Urinary bladder (tissue), 4 donors: ENCODE measurements around the gene STRBP. TPM values are rescaled to one million over a fixed set of nuclear protein-coding genes. Genes with fewer than 3 reads are reported as not detected.

Experiments
- DNase-seq: peaks from one replicate; pipeline ENCODE4 v3.0.0-alpha.2; 2015; ENCODE audit errors: extremely low spot score
- H3K27ac ChIP-seq: one replicate; pipeline ENCODE4 v1.5.1; 2013; ENCODE audit warnings: low read depth, mild to moderate bottlenecking, moderate library complexity
- H3K36me3 ChIP-seq: one replicate; pipeline ENCODE4 v1.6.1; 2013; ENCODE audit warnings: mild to moderate bottlenecking, moderate library complexity; ENCODE audit not compliant: insufficient read depth
- H3K4me1 ChIP-seq: one replicate; pipeline ENCODE4 v1.6.1; 2013; ENCODE audit warnings: mild to moderate bottlenecking, moderate library complexity; ENCODE audit not compliant: insufficient read depth
- H3K4me3 ChIP-seq: one replicate; pipeline ENCODE4 v1.5.1; 2013; ENCODE audit warnings: low read depth, low read length
- WGBS: extraction: QIAGEN DNeasy Blood & Tissue Kit; methylation state at CpG from one replicate; pipeline ENCODE4 v1.1.7; 2013; 5-methylcytosine and 5-hydroxymethylcytosine counted together
- polyA plus RNA-seq: library from polyadenylated mRNA; stranded (reverse); fragments of 200-250 nt; gene quantifications from one replicate; pipeline ENCODE4 v1.2.3, GENCODE V29; 2013
- total RNA-seq: library from RNA; depleted of rRNA; stranded (reverse); fragments of >200 nt; gene quantifications from one replicate; pipeline ENCODE4 v1.2.3, GENCODE V29; 2014
- donor health status: healthy with polysubstance abuse.
- donor health status: healthy.

The STRBP gene
- total and polyA plus RNA-seq, 2 donors = 6.8 to 17.1 TPM

GRCh38 chr9:123099042-123099441, 169.3 kb downstream of the STRBP start:
- 90% methylated on average over 6 of the region's 6 CpGs for WGBS
- peaks cover 2% of the 10 kb centered on the region for H3K36me3 ChIP-seq
- no peak overlapping the region for H3K4me3 ChIP-seq
- DNase-seq = no peak
- H3K27ac ChIP-seq = no peak overlapping the region
- H3K4me1 ChIP-seq = no peaks in the 10 kb centered on the region

- Histone ChIP-seq H3K27ac (no peak overlapping the region), H3K36me3 (peaks cover 2% of the 10 kb centered on the region), H3K4me1 (no peaks in the 10 kb centered on the region), H3K4me3 (no peak overlapping the region)
- WGBS = 72% methylated on average over 4 of the region's 4 CpGs
- DNase-seq = no peak
Observed at GRCh38 chr9:123098096-123098459, 170.3 kb downstream of the STRBP start.

GRCh38 chr9:123097430-123098095, 170.8 kb downstream of the STRBP start:
- H3K4me3 ChIP-seq = no peak overlapping the region
- H3K36me3 ChIP-seq = peaks cover 2% of the 10 kb centered on the region
- no peak for DNase-seq
- 94% methylated on average over 3 of the region's 3 CpGs for WGBS
- H3K4me1 ChIP-seq = no peaks in the 10 kb centered on the region
- H3K27ac ChIP-seq = no peak overlapping the region

- 71% methylated on average over 3 of the region's 3 CpGs for WGBS
- H3K4me1 ChIP-seq = no peaks in the 10 kb centered on the region
- peaks cover 2% of the 10 kb centered on the region for H3K36me3 ChIP-seq
- no peak overlapping the region for H3K27ac ChIP-seq
- no peak for DNase-seq
- no peak overlapping the region for H3K4me3 ChIP-seq
Observed at GRCh38 chr9:123096987-123097386, 171.4 kb downstream of the STRBP start.

- Histone ChIP-seq H3K36me3 (peaks cover 6% of the 10 kb centered on the region), H3K4me1 (no peaks in the 10 kb centered on the region), H3K4me3 (no peak overlapping the region), H3K27ac (no peak overlapping the region)
- WGBS = 88% methylated on average over 3 of the region's 3 CpGs
- DNase-seq = no peak
Observed at GRCh38 chr9:123093141-123093540, 175.2 kb downstream of the STRBP start.

GRCh38 chr9:123091459-123091858, 176.9 kb downstream of the STRBP start:
- Histone ChIP-seq H3K27ac (no peak overlapping the region), H3K4me3 (no peak overlapping the region), H3K4me1 (no peaks in the 10 kb centered on the region), H3K36me3 (peaks cover 6% of the 10 kb centered on the region)
- 94% methylated on average over 2 of the region's 2 CpGs for WGBS
- DNase-seq = no peak

- H3K27ac ChIP-seq = no peak overlapping the region
- 65% methylated on average over 2 of the region's 2 CpGs for WGBS
- H3K4me1 ChIP-seq = no peaks in the 10 kb centered on the region
- no peak for DNase-seq
- H3K36me3 ChIP-seq = peaks cover 6% of the 10 kb centered on the region
- H3K4me3 ChIP-seq = no peak overlapping the region
Observed at GRCh38 chr9:123090956-123091355, 177.4 kb downstream of the STRBP start.

GRCh38 chr9:123090198-123090896, 178.0 kb downstream of the STRBP start:
- Histone ChIP-seq H3K36me3 (peaks cover 6% of the 10 kb centered on the region), H3K4me1 (no peaks in the 10 kb centered on the region), H3K27ac (no peak overlapping the region), H3K4me3 (no peak overlapping the region)
- DNase-seq = no peak
- 73% methylated on average over 8 of the region's 8 CpGs for WGBS

- DNase-seq = no peak
- WGBS = 97% methylated on average over 5 of the region's 5 CpGs
- no peaks in the 10 kb centered on the region for H3K4me1 ChIP-seq
- H3K4me3 ChIP-seq = no peak overlapping the region
- no peak overlapping the region for H3K27ac ChIP-seq
- H3K36me3 ChIP-seq = peaks cover 6% of the 10 kb centered on the region
Observed at GRCh38 chr9:123089790-123090189, 178.6 kb downstream of the STRBP start.

GRCh38 chr9:123089040-123089439, 179.3 kb downstream of the STRBP start:
- Histone ChIP-seq H3K4me1 (no peaks in the 10 kb centered on the region), H3K4me3 (no peak overlapping the region), H3K36me3 (peaks cover 6% of the 10 kb centered on the region), H3K27ac (no peak overlapping the region)
- DNase-seq = no peak
- 93% methylated on average over 1 of the region's 1 CpG for WGBS

GRCh38 chr9:123087359-123087888, 181.0 kb downstream of the STRBP start:
- Histone ChIP-seq H3K27ac (no peak overlapping the region), H3K4me1 (no peaks in the 10 kb centered on the region), H3K4me3 (no peak overlapping the region), H3K36me3 (peaks cover 8% of the 10 kb centered on the region)
- no peak for DNase-seq
- 93% methylated on average over 4 of the region's 4 CpGs for WGBS

GRCh38 chr9:123085916-123086315, 182.5 kb downstream of the STRBP start:
- 68% methylated on average over 2 of the region's 2 CpGs for WGBS
- no peak for DNase-seq
- H3K4me3 ChIP-seq = no peak overlapping the region
- H3K27ac ChIP-seq = no peak overlapping the region
- H3K36me3 ChIP-seq = peaks cover 8% of the 10 kb centered on the region
- no peaks in the 10 kb centered on the region for H3K4me1 ChIP-seq

GRCh38 chr9:123084256-123084655, 184.1 kb downstream of the STRBP start:
- WGBS = 100% methylated on average over 1 of the region's 1 CpG
- Histone ChIP-seq H3K4me1 (no peaks in the 10 kb centered on the region), H3K4me3 (no peak overlapping the region), H3K36me3 (peaks cover 2% of the 10 kb centered on the region), H3K27ac (no peak overlapping the region)
- no peak for DNase-seq

- no peak for DNase-seq
- Histone ChIP-seq H3K27ac (no peak overlapping the region), H3K36me3 (peaks cover 3% of the 10 kb centered on the region), H3K4me3 (no peak overlapping the region), H3K4me1 (no peaks in the 10 kb centered on the region)
- 73% methylated on average over 6 of the region's 6 CpGs for WGBS
Observed at GRCh38 chr9:123083680-123084079, 184.7 kb downstream of the STRBP start.
